ENCODE measurements around the gene VAV2.
A peak's percentile ranks its signal among the peaks of the same experiment; 100 is the strongest.
"Not testable (repeated sequence)": the region's sequence is repeated elsewhere in the genome, so short reads cannot be mapped to it uniquely, and the experiment has no call there.

VAV2 gene

DNA sequence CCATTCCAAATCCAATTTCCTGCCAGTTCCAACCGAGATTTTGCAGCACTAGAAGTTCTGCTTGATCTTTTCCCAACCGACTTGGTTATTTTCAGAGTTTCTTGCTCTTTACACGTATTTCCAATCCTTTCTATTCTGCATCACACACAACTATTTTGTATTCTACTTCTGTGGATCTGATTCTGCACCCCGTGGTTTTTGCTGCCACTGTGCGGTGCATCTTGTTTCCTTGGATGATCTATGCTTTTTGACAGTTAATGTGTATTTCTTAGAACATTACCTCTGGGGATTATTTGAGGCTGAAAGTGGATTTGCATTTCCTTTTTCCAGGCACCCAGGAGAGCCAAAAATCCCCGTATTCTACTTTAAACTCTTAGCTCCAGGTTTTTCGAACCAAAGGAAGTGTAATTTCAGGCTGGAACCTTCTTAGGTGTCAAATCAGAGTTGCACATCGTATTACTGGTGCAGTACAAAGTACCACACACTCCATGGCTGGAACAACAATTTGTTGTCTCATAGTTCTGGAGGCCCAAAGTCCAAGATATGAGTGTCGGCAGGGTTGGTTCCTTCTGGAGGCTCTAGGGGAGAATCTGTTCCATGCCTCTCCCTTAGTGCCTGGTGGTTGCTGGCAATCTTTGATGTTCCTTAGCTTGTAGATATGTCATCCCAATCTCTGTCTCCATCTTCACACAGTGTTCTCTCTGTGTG is 239.2 kb downstream of the VAV2 start:
- Mint-ChIP-seq H3K4me1 (no peaks in the 10 kb centered on the region), H3K9me3 (no peaks in the 10 kb centered on the region), H3K27ac (no peak overlapping the region), H3K4me3 (no peak overlapping the region), H3K36me3 (no peaks in the 10 kb centered on the region), H3K27me3 (peaks cover 13% of the 10 kb centered on the region)

DNA sequence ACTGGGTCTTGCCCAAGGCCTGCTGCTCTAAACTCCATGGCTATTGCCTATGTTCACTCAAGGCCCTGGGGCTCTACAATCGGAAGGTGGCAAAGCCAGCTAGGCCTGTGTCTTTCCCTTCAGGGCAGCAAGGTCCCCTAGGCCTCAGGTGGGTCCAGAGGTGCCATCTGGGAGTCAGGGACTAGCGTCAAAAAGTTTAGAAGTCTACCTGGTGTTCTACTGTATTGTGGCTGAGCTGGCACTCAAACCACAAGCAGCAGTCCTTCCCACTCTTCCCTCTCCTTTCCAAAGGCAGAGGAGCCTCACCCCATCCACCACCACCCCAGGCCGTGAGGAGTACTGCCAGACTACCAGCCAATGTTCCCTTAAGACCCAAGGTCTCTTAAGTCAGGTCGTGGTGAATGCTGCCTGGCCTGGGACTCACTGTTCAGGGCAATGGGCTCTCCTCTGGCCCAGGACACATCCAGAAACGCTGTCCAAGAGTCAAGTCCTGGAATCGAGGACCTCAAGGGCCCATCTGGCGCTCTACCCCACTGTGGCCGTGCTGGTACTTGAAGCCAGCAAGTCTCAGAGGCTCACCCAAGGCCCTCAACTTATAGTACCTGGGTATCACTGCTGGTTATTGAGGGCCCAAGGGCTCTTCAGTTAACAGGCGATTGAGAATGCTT is 241.0 kb downstream of the VAV2 start:
- H3K36me3 Mint-ChIP-seq = no peaks in the 10 kb centered on the region
- H3K27ac Mint-ChIP-seq = no peak overlapping the region
- H3K9me3 Mint-ChIP-seq = no peaks in the 10 kb centered on the region
- H3K4me3 Mint-ChIP-seq = no peak overlapping the region
- no peaks in the 10 kb centered on the region for H3K4me1 Mint-ChIP-seq
- H3K27me3 Mint-ChIP-seq = peaks cover 13% of the 10 kb centered on the region

DNA sequence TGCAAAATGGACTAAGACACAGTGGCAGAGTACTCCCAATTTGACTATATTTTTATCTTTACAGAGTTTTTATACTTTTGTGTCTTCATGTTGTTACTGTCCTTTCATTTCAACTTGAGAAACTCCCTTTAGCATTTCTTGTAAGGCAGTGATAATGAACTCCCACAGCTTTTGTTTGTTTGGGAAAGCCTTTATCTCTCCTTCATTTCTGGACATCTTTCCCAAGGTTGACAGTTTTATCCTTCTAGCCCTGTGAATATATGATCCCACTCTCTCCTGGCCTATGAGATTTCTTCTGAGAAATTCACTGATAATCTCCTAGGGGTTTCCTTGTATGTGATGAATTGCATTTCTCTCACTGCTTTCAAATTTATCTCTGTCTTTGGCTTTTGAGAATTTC is 244.8 kb downstream of the VAV2 start:
- Mint-ChIP-seq H3K9me3 (no peaks in the 10 kb centered on the region), H3K4me1 (no peaks in the 10 kb centered on the region), H3K4me3 (no peak overlapping the region), H3K36me3 (no peaks in the 10 kb centered on the region), H3K27ac (no peak overlapping the region), H3K27me3 (peaks cover 4% of the 10 kb centered on the region)

DNA sequence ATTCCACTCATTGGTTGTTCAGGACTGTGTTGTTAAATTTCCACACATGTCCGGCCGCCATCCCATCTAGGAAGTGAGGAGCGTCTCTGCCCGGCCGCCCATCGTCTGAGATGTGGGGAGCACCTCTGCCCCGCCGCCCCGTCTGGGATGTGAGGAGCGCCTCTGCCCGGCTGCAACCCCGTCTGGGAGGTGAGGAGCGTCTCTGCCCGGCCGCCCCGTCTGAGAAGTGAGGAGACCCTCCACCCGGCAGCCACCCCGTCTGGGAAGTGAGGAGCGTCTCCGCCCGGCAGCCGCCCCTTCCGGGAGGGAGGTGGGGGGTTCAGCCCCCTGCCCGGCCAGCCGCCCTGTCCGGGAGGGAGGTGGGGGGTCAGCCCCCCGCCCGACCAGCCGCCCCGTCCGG is 247.6 kb downstream of the VAV2 start:
- not testable (repeated sequence) for H3K4me3 Mint-ChIP-seq, H3K27me3 Mint-ChIP-seq, H3K27ac Mint-ChIP-seq, H3K36me3 Mint-ChIP-seq, H3K9me3 Mint-ChIP-seq, H3K4me1 Mint-ChIP-seq

DNA sequence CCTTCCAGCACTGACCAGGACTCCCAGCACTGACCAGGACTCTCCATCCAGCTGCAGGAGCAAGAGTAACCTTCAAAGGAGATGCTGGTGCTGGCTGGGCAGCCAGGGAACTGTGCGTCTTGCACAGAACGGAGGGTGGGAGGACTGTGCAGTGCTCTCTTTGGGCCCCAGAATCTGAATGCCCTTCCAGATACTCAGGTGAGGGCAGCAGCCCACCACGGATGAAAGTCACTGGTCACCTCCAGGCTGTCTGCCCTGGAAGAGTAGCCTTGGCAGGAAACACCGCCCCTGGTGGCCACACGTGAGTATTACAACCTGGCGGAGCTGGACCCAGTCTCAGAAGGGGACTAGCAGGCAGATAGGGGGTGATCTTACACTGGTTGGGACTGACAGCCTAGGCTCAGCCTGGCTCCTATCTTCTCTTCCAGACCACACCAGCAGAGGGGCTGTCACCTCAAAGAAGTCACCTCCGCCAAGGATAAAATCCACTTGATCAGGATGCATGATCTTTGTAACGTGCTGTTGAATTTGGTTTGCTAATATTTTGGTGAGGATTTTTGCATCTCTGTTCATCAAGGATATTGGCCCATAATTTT is 249.2 kb downstream of the VAV2 start:
- Mint-ChIP-seq H3K27me3 (peaks cover 1% of the 10 kb centered on the region), H3K27ac (no peak overlapping the region), H3K4me1 (no peaks in the 10 kb centered on the region), H3K36me3 (no peaks in the 10 kb centered on the region), H3K4me3 (no peak overlapping the region), H3K9me3 (no peaks in the 10 kb centered on the region)

DNA sequence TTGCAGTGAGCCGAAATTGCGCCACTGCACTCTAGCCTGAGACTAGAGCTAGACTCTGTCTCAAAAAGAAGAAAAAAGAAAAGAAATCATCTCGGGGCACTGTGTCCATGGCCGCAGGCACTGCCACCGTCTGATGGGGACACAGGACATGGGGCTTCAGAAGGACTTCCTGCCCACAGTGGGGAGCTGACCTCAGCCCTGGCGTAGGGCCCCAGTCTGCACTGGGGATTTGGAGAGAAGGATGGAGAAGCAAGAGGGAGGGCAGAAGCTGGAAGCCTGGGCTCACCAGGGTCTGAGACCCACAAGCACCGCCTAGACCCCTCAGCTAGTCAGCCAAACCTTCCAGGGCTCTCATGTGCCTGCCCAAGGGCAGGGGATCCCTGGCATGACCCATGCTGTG is 249.9 kb downstream of the VAV2 start:
- H3K4me1 Mint-ChIP-seq = no peaks in the 10 kb centered on the region
- no peak overlapping the region for H3K4me3 Mint-ChIP-seq
- no peak overlapping the region for H3K27ac Mint-ChIP-seq
- H3K36me3 Mint-ChIP-seq = no peaks in the 10 kb centered on the region
- H3K27me3 Mint-ChIP-seq = peaks cover 1% of the 10 kb centered on the region
- no peaks in the 10 kb centered on the region for H3K9me3 Mint-ChIP-seq

DNA sequence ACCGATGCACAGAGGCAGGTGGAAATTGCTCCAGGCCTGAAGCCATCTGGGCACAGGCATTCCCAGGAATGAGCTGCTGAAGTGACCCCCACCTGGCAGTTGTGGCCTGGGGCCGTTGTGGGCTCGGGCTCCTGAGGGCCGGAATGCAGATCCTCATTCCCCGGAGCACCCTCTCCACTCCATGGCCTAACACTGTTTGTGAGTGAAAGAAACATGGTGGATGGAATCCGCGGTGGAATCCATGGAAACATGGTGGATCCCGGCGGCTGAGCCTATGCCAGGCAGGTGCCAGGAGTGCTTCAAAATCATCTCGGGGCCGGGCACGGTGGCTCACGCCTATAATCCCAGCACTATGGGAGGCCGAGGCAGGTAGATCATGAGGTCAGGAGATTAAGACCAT is 250.4 kb downstream of the VAV2 start:
- Mint-ChIP-seq H3K36me3 (no peaks in the 10 kb centered on the region), H3K27me3 (peaks cover 1% of the 10 kb centered on the region), H3K27ac (no peak overlapping the region), H3K4me3 (no peak overlapping the region), H3K4me1 (no peaks in the 10 kb centered on the region), H3K9me3 (no peaks in the 10 kb centered on the region)

DNA sequence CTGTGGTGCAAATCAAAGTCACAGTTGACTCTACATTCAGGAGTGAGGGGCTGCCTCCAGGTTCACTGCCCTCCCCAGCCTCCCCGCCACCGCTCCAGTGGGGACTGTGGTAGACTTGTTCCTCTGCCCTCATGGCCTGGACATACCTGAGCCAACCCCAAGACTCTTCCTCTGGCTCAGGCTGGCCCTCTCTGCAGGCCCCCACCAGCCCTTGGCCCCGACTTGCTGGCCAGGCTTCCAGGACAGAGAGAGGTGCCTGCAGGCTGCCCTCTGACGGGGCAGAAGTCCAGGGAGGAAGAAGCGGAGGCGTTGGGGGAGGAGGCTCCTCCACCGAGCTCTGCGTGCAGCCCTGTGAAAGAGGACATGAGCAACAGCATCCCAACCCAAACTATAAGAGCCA is 251.2 kb downstream of the VAV2 start:
- no peak overlapping the region for H3K4me3 Mint-ChIP-seq
- no peaks in the 10 kb centered on the region for H3K9me3 Mint-ChIP-seq
- H3K4me1 Mint-ChIP-seq = no peaks in the 10 kb centered on the region
- peaks cover 1% of the 10 kb centered on the region for H3K27me3 Mint-ChIP-seq
- no peak overlapping the region for H3K27ac Mint-ChIP-seq
- H3K36me3 Mint-ChIP-seq = no peaks in the 10 kb centered on the region

DNA sequence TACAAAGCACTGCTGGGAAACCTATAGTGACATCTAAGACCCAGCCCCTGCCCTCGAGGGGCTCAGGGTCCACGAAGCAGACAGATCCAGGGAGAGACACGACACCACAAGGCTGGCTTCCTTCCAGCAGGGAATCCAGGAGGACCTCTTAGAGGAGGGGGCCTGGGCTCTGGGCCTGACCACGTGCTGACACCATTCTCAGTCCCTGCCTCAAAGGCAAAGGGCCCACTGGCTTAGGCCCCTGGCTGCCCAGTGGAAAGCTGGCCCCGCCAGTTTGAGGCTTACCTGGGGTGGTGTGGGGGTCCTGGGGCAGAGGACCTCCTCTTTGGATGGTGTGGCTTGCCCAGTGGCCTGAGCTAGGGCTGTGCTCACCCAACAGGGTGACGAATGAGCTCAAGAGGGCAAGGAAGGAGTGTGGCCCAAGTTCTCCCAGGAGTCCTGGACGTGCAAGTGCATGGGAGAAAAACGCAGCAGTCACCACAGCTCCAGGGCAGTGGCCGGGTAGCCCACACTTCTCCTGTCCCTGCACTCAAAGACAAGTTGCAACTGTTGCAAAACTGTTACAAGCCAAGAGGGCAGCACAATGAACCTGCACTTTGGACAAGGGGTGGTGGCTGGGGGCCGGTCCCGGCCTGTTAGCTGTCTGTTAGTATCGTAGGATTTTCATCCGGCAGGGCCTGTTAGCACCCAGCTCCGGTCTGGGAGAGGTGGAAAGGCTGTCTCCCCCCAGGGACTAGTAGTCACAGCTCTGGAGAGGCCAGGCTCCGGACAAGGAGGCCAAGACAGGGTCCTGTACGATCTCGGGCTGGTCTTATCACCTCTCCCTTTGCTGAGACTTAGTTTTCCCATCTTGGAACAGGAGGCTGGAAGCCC is 252.5 kb downstream of the VAV2 start:
- Mint-ChIP-seq H3K9me3 (no peaks in the 10 kb centered on the region), H3K36me3 (no peaks in the 10 kb centered on the region), H3K27me3 (peaks cover 1% of the 10 kb centered on the region), H3K4me1 (no peaks in the 10 kb centered on the region), H3K4me3 (no peak overlapping the region), H3K27ac (no peak overlapping the region)

DNA sequence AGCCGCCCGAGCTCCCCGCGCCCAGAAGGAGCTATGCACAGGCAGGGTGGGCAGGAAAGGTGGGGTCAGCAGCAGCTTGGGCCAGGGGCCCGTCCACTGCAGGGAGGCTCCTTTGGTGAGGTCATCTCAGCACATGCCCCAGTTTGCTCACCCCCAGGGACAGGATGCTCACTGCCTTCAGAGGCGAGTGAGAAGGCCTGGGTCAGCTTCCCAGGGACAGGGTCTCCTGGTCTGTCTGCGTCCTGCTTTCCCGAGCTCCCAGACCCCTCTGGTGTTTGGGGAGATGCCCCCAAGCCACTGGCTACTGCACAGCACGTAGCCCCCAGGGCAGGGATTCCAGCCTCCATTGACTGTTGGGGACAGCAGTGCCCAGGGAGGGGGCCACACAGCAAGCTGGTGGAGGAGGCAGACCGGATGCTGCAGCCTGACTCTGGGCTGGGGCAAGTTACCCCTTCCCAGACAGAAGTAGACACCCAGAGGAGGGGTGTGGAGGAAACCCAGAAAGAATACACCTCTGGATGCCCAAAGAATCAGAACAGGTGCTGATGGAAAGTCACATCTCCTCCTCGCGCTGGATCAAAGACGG is 253.4 kb downstream of the VAV2 start:
- Mint-ChIP-seq H3K9me3 (no peaks in the 10 kb centered on the region), H3K4me3 (peak overlapping the region; percentile 23), H3K27ac (no peak overlapping the region), H3K27me3 (no peaks in the 10 kb centered on the region), H3K36me3 (no peaks in the 10 kb centered on the region), H3K4me1 (no peaks in the 10 kb centered on the region)

DNA sequence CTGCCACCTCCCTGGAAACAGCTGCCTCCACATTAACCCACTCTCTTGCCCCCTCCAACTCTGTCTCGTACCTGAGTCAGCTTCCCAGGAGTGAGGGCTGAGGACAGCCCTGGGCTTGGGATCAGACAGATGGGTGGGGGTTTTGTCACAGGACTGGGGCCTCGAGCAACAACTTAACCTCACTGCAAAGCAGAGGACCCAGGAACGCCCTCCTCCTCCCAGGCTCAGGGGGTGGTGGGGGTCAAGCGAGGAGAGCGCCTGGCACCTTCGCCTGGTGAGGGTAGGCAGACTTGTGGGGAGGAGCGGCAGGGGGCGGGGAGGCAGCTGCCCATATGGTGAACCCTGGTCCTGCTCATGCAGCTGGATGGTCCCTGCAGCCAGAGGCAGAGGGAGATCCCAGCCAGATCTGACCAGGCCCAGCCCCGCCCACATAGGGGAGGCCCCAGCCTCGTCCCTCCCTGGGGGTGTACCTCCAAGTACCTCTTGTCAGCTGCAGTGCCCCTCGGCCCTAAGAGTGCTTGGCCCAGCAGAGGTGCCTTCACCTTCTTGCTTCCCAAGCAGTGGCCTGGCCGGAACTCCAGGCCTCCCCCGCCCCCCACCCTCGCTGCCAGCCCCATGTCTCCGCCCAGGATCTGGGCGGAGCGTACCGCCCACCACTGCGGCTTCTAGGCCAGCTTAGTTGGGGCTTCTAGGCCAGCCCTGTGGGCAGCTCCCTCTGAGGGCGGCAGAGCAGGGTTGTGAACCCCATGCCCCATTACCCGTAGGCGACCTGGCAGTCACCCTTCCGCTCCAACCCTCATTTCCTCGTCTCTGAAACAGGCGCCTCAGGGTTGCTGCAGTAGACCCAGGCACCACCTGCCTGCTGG is 254.1 kb downstream of the VAV2 start, which contains the start of gene SARDH:
Gene SARDH, minus strand, starts transcription at position 579 of the 866 bp plus-strand sequence. CDS start 4,179 bp downstream, outside the sequence.
- no peaks in the 10 kb centered on the region for H3K9me3 Mint-ChIP-seq
- no peaks in the 10 kb centered on the region for H3K36me3 Mint-ChIP-seq
- no peak within 1 kb of the TSS for H3K27ac Mint-ChIP-seq
- no peaks in the 10 kb centered on the region for H3K4me1 Mint-ChIP-seq
- no peaks in the 10 kb centered on the region for H3K27me3 Mint-ChIP-seq
- peak within 1 kb of the TSS; percentile 23 for H3K4me3 Mint-ChIP-seq

DNA sequence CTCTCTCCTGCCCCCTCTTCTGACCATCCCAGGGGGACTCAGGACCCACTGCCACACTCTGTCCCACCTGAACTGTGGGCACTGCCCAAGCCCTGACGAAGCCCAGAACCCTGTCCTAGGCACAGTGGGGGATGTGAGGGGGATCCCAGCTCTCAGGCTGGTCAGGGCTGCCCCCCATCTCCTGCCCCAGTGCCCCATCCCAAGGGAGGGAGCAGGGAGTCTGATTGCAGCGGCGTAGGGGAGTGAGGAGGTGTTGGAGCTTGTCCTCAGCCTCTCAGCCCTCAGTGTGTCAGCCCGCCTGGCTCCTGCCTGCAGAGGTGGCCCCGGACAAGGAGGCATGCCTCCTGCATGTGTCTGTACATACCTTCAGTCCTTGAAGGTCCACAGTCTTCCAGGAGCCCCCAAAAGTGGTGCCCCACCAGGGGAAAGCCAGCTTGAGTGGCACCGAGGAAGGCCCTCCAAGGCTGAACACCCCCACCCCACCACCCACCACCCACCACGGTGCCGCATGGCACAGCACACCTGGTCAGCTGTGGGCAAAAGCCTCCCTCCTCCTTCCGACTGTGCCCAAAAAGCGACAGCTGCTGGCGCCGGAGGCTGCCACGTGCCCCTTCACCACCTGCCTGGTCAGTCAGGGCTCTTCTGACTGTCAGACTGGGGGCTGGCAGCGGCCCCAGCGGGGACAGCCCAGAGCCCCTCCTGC is 254.9 kb downstream of the VAV2 start:
- Mint-ChIP-seq H3K9me3 (no peaks in the 10 kb centered on the region), H3K4me3 (peak overlapping the region; percentile 23), H3K4me1 (no peaks in the 10 kb centered on the region), H3K36me3 (no peaks in the 10 kb centered on the region), H3K27me3 (no peaks in the 10 kb centered on the region), H3K27ac (no peak overlapping the region)

DNA sequence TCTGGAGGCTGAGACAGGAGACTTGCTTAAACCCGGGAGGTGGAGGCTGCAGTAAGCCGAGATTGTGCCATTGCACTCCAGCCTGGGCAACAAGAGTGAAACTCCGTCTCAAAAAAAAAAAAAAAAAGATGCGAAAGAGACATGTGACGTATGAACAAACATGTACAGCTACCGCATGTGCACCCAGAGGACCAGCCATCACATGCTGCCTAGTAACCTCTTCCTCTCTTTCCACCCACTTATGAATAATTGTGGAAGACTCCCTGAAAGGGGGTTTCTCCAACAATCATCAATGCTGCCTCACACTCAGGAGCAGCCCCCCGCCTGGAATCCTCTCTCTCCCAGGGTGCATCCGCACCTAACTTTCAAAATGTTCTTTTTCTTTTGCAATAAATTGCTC is 256.2 kb downstream of the VAV2 start:
- no peaks in the 10 kb centered on the region for H3K4me1 Mint-ChIP-seq
- H3K4me3 Mint-ChIP-seq = no peak overlapping the region
- no peak overlapping the region for H3K27ac Mint-ChIP-seq
- no peaks in the 10 kb centered on the region for H3K9me3 Mint-ChIP-seq
- no peaks in the 10 kb centered on the region for H3K36me3 Mint-ChIP-seq
- H3K27me3 Mint-ChIP-seq = no peaks in the 10 kb centered on the region

DNA sequence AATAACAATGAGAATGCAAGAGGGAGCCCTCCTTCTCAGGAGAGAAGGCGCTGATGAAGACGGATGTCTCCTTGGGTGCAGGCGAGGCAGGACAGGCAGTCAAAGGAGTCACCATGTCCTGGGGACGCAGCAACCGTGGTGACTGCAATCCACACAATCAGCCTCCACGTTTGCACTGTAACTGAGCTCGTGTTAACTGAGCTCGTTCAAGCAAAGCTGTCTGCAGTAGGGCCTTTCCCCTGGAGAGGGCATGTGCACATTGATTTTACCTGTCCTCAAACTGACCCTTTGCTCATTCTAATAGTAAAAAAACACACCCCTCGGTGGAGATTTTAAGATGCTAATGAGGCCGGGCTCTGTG is 256.7 kb downstream of the VAV2 start:
- Mint-ChIP-seq H3K27me3 (no peaks in the 10 kb centered on the region), H3K4me1 (no peaks in the 10 kb centered on the region), H3K9me3 (no peaks in the 10 kb centered on the region), H3K36me3 (no peaks in the 10 kb centered on the region), H3K4me3 (no peak overlapping the region), H3K27ac (no peak overlapping the region)
